ENCODE data around the gene HNF4A. TPM values are rescaled to one million over a fixed set of nuclear protein-coding genes. Genes with fewer than 3 reads are reported as not detected.
"Not testable (repeated sequence)": the region's sequence is repeated elsewhere in the genome, so short reads cannot be mapped to it uniquely, and the experiment has no call there.

The HNF4A gene
- total and polyA plus RNA-seq, 2 of the 13 experiments (the other 11 are each of a cell fraction or from before 2014, with no cell fraction given), result 80.9 to 169 TPM

DNA sequence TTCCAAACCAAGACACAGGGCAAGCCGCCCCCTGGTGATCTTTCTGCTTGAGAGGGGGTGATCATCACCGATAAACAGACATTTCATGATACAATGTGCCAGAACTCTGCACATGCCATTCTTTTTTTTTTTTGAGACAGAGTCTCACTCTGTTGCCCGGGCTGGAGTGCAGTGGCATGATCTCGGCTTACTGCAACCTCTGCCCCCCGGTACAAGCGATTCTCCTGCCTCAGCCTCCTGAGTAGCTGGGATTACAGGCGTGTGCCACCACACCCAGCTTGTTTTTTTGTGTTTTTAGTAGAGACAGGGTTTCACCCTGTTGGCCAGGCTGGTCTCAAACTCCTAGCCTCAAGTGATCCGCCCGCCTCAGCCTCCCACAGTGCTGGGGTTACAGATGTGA, 116.8 kb downstream of the HNF4A start:
- H3K9me3 ChIP-seq (ENCODE audit: low read length); H3K9ac ChIP-seq (ENCODE audit: insufficient read depth, low read depth, low read length); DNase-seq (ENCODE audit: low spot score); intact Hi-C loops (cut with micrococcal nuclease; ENCODE audit: unreplicated experiment); FAIRE-seq; H3K4me3 ChIP-seq (replicated peaks in 1 of 3; ENCODE audit: insufficient read depth in 1 of 3, low read depth in 2 of 3, low read length in 3 of 3); H3K36me3 ChIP-seq (replicated peaks in 1 of 2; ENCODE audit: control insufficient read depth in 1 of 2, insufficient read depth in 2 of 2, low read length in 2 of 2); H3K27me3 ChIP-seq (ENCODE audit: control insufficient read depth in 1 of 2, insufficient read depth in 2 of 2, low read length in 2 of 2); ATAC-seq; H3K27ac ChIP-seq (ENCODE audit: extremely low read length, insufficient read depth, low read length); H4K20me1 ChIP-seq (ENCODE audit: insufficient read depth, low read length); H2AFZ ChIP-seq (ENCODE audit: low read length); BruUV-seq (replicated peaks): not testable (repeated sequence)
- ChIA-PET CTCF (ENCODE audit: low intra/inter-chr PET ratio, low total read pairs) (interaction anchor here (0.7 to 3.0 kb wide), 6 partner anchors 84 to 395 kb away, joined by 3 to 30 read pairs (median 12); no protein-coding TSS in a partner anchor), POLR2A (interaction anchor here (0.8 to 2.6 kb wide), 6 partner anchors 37 to 261 kb away, joined by 3 to 14 read pairs (median 3); no protein-coding TSS in a partner anchor)
- in situ Hi-C loops (cut with HindIII; ENCODE audit: extremely low pct_ligation_motif_present, low pct_unique_long_range_greater_than_20kb), result loop anchor here (5.0 to 10.0 kb wide), 3 partner anchors 160 to 357 kb away; partner anchors contain the start of gene FITM2
- WGBS (ENCODE audit: low lambda C conversion rate), result 32% methylated on average over 9 of the region's 9 CpGs
- TF ChIP-seq ZNF460 (CRISPR knock-in tag; IDR thresholded peaks at IDR 0.05; ENCODE audit: borderline replicate concordance) (peak; percentile 59; the same call in 1 of the 2 replicates), ZNF121 (CRISPR knock-in tag; IDR thresholded peaks at IDR 0.05) (peak; percentile 57; the same call in 1 of the 2 replicates), HIVEP1 (CRISPR knock-in tag; IDR thresholded peaks at IDR 0.05) (0 out of 2 replicates have a peak, but pooled peaks have one; percentile 8)
- H3K79me2 ChIP-seq (ENCODE audit: insufficient read depth, low read length), result peaks cover 12% of the 10 kb centered on the region
- peaks cover 58% of the 10 kb centered on the region for H3K4me1 ChIP-seq (ENCODE audit: insufficient read depth, low read length)
- peak overlapping the region; percentile 48 for H3K4me2 ChIP-seq (ENCODE audit: low read depth, low read length)

GRCh38 chr20:44475372-44475693, 119.8 kb downstream of the HNF4A start:
- in situ Hi-C loops (cut with HindIII; ENCODE audit: extremely low pct_ligation_motif_present, low pct_unique_long_range_greater_than_20kb) (loop anchor here (5.0 to 10.0 kb wide), 2 partner anchors 132 to 361 kb away; no protein-coding TSS in a partner anchor), intact Hi-C loops (cut with micrococcal nuclease; ENCODE audit: unreplicated experiment) (loop anchor here (1.0 to 2.0 kb wide), 2 partner anchors 47 to 135 kb away; partner anchors contain the start of gene SERINC3)
- ATAC-seq (peak; percentile 4), DNase-seq (ENCODE audit: low spot score) (no peak), FAIRE-seq (no peak)
- Histone ChIP-seq H3K27me3 (ENCODE audit: control insufficient read depth in 1 of 2, insufficient read depth in 2 of 2, low read length in 2 of 2) (no peaks in the 10 kb centered on the region; a peak in 1 of 5 replicates), H2AFZ (ENCODE audit: low read length) (peak overlapping the region; percentile 82), H3K27ac (ENCODE audit: extremely low read length, insufficient read depth, low read length) (no peak overlapping the region), H3K4me2 (ENCODE audit: low read depth, low read length) (peak overlapping the region; percentile 99), H3K4me1 (ENCODE audit: insufficient read depth, low read length) (peaks cover 47% of the 10 kb centered on the region), H3K36me3 (replicated peaks in 1 of 2; ENCODE audit: control insufficient read depth in 1 of 2, insufficient read depth in 2 of 2, low read length in 2 of 2) (peaks cover 4 to 7% of the 10 kb centered on the region in 2 experiments; a peak in 4 of 5 replicates), H3K79me2 (ENCODE audit: insufficient read depth, low read length) (peaks cover 12% of the 10 kb centered on the region), H3K4me3 (replicated peaks in 1 of 3; ENCODE audit: insufficient read depth in 1 of 3, low read depth in 2 of 3, low read length in 3 of 3) (peak overlapping the region; percentile 74 to 86 (median 82)), H3K9me3 (ENCODE audit: low read length) (no peaks in the 10 kb centered on the region), H3K9ac (ENCODE audit: insufficient read depth, low read depth, low read length) (peak overlapping the region; percentile 80), H4K20me1 (ENCODE audit: insufficient read depth, low read length) (no peaks in the 10 kb centered on the region)
- CTCF ChIA-PET (ENCODE audit: low intra/inter-chr PET ratio, low total read pairs), result interaction anchor here (1.0 to 2.4 kb wide), 3 partner anchors 47 to 135 kb away, joined by 3 to 24 read pairs (median 4); partner anchors contain the start of gene SERINC3
- POLR2A ChIA-PET, result interaction anchor here (0.6 to 3.3 kb wide), 29 partner anchors 11 to 270 kb away, joined by 3 to 19 read pairs (median 4); partner anchors contain the start of genes ADA, FITM2, HNF4A and OSER1
- 3% methylated on average over 2 of the region's 2 CpGs for WGBS (ENCODE audit: low lambda C conversion rate)
- BruUV-seq (replicated peaks), result no TSS peak
- TF ChIP-seq ZNF850 (CRISPR knock-in tag; conservative IDR thresholded peaks at IDR 0.05) (no peak), ZNF557 (CRISPR knock-in tag; IDR thresholded peaks at IDR 0.05) (no peak), GFI1 (CRISPR knock-in tag; IDR thresholded peaks at IDR 0.05; ENCODE audit: borderline replicate concordance) (peak; percentile 45; the same call in 1 of the 2 replicates), ZNF775 (CRISPR knock-in tag; IDR thresholded peaks at IDR 0.05; ENCODE audit: borderline replicate concordance) (peak; percentile 28; the same call in 1 of the 2 replicates), MAF1 (CRISPR knock-in tag; IDR thresholded peaks at IDR 0.05; ENCODE audit: borderline replicate concordance) (no peak), KLF16 (CRISPR knock-in tag; IDR thresholded peaks at IDR 0.05) (0 out of 4 replicates have a peak, but pooled peaks of 1 of the 2 experiments have one; percentile 44), NAIF1 (CRISPR knock-in tag; IDR thresholded peaks at IDR 0.05; ENCODE audit: borderline replicate concordance) (0 out of 2 replicates have a peak, but pooled peaks have one; percentile 7), HHEX (CRISPR knock-in tag; IDR thresholded peaks at IDR 0.05) (0 out of 2 replicates have a peak, but pooled peaks have one; percentile 9), MTF2 (CRISPR knock-in tag; IDR thresholded peaks at IDR 0.05; ENCODE audit: borderline replicate concordance) (peak; percentile 95; the same call in 1 of the 2 replicates)
- TF ChIP-seq, protein P1, sequence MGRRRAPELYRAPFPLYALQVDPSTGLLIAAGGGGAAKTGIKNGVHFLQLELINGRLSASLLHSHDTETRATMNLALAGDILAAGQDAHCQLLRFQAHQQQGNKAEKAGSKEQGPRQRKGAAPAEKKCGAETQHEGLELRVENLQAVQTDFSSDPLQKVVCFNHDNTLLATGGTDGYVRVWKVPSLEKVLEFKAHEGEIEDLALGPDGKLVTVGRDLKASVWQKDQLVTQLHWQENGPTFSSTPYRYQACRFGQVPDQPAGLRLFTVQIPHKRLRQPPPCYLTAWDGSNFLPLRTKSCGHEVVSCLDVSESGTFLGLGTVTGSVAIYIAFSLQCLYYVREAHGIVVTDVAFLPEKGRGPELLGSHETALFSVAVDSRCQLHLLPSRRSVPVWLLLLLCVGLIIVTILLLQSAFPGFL (CRISPR knock-in tag; IDR thresholded peaks at IDR 0.05), result peak; percentile 7; the same call in 1 of the 2 replicates
- TF ChIP-seq, protein P2, sequence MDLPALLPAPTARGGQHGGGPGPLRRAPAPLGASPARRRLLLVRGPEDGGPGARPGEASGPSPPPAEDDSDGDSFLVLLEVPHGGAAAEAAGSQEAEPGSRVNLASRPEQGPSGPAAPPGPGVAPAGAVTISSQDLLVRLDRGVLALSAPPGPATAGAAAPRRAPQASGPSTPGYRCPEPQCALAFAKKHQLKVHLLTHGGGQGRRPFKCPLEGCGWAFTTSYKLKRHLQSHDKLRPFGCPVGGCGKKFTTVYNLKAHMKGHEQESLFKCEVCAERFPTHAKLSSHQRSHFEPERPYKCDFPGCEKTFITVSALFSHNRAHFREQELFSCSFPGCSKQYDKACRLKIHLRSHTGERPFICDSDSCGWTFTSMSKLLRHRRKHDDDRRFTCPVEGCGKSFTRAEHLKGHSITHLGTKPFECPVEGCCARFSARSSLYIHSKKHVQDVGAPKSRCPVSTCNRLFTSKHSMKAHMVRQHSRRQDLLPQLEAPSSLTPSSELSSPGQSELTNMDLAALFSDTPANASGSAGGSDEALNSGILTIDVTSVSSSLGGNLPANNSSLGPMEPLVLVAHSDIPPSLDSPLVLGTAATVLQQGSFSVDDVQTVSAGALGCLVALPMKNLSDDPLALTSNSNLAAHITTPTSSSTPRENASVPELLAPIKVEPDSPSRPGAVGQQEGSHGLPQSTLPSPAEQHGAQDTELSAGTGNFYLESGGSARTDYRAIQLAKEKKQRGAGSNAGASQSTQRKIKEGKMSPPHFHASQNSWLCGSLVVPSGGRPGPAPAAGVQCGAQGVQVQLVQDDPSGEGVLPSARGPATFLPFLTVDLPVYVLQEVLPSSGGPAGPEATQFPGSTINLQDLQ (CRISPR knock-in tag; IDR thresholded peaks at IDR 0.05), result no peak
